ENCODE measurements around the gene TTC23L.

DNA sequence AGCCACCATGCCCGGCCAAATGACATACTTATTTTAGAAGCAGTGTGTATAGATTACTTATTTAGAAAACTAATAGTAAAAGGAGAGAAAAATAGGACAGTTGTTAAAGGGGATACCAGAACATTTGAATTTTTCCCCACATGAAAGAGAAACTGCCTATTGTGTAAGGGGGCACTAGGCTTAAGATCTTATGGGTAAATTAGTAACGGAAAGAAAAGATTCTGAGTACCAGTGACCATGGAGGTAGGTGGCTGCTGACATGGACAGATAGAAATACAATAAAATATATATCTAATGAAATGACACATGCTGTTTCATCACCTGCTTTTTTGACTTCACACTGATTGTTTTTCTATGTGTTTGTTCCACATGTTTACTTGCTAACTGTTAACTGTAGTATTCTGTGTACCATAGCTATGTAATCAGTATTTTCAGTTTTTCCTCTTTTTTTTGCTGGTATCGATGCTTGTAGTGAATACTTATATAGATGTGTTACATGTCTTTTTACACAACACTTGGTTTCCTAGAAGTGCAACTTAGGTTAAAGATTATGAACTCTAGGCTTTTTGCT lies 87.4 kb downstream of the TTC23L start:
- TF ChIP-seq SIX5 (IDR thresholded peaks at IDR 0.05; ENCODE audit: low read depth, low read length) (no peak), RAD21 (IDR thresholded peaks at IDR 0.05 in 1 of 2, conservative IDR thresholded peaks at IDR 0.05 in 1 of 2; ENCODE audit: low read depth in 2 of 2, low read length in 2 of 2) (no peak), GTF2F1 (IDR thresholded peaks at IDR 0.05; ENCODE audit: borderline replicate concordance, low read depth, low read length) (no peak), GABPA (IDR thresholded peaks at IDR 0.05; ENCODE audit: borderline replicate concordance, insufficient read depth, low read length) (no peak), BCL11A (IDR thresholded peaks at IDR 0.05; ENCODE audit: low read depth in 2 of 2, low read length in 2 of 2) (no peak), TAF1 (IDR thresholded peaks at IDR 0.05; ENCODE audit: low read depth, low read length) (no peak), CTCF (IDR thresholded peaks at IDR 0.05; ENCODE audit: control extremely low read depth in 1 of 3, insufficient read depth in 1 of 3, low read depth in 1 of 3, low read length in 3 of 3) (no peak), POLR2A (IDR thresholded peaks at IDR 0.05; ENCODE audit: control extremely low read depth in 1 of 2, low read depth in 2 of 2, low read length in 2 of 2) (no peak), EZH2 (IDR thresholded peaks at IDR 0.05; ENCODE audit: low read depth, low read length, severe bottlenecking) (no peak), SIN3A (conservative IDR thresholded peaks at IDR 0.05 in 1 of 2, IDR thresholded peaks at IDR 0.05 in 1 of 2; ENCODE audit: low read depth in 1 of 2, low read length in 2 of 2) (no peak), USF2 (IDR thresholded peaks at IDR 0.05; ENCODE audit: low read length) (no peak), SRF (IDR thresholded peaks at IDR 0.05; ENCODE audit: low read depth, low read length) (no peak), SIRT6 (IDR thresholded peaks at IDR 0.05; ENCODE audit: low read length) (no peak)
- TF ChIP-seq, protein P1, sequence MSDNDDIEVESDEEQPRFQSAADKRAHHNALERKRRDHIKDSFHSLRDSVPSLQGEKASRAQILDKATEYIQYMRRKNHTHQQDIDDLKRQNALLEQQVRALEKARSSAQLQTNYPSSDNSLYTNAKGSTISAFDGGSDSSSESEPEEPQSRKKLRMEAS (IDR thresholded peaks at IDR 0.05): no peak

All from H1 (cell line).